HG03442 (cell line): ENCODE results near the gene ENSA.
"Not testable (repeated sequence)": the region's sequence is repeated elsewhere in the genome, so short reads cannot be mapped to it uniquely, and the experiment has no call there.

Source experiments
- ATAC-seq: cut with Tn5 transposase; IDR thresholded peaks from one replicate; pipeline ENCODE4 v1.9.1; 2021; ENCODE audit warnings: mild to moderate bottlenecking, moderate library complexity; ENCODE audit not compliant: unreplicated experiment

ENSA gene

GRCh38 chr1:150582371-150582770 lies 47.0 kb downstream of the ENSA start:
- no peak for ATAC-seq

- ATAC-seq = not testable (repeated sequence)
These were observed 47.5 kb downstream of the ENSA start for GRCh38 chr1:150581962-150582361.

- ATAC-seq = not testable (repeated sequence)
These were observed 48.0 kb downstream of the ENSA start for GRCh38 chr1:150581437-150581836.

- not testable (repeated sequence) for ATAC-seq
These were observed 48.4 kb downstream of the ENSA start for GRCh38 chr1:150580966-150581365.

GRCh38 chr1:150579945-150580642 lies 49.3 kb downstream of the ENSA start:
- ATAC-seq = no peak

GRCh38 chr1:150579110-150579944 lies 50.1 kb downstream of the ENSA start, which contains the start of gene MCL1:
MCL1 (minus strand) TSS chr1:150579610; CDS start chr1:150579530, 80 bp downstream.
- peak; percentile 87 for ATAC-seq

GRCh38 chr1:150578272-150579109 lies 50.9 kb downstream of the ENSA start:
- ATAC-seq = no peak

GRCh38 chr1:150577557-150578271 lies 51.7 kb downstream of the ENSA start:
- no peak for ATAC-seq

GRCh38 chr1:150576794-150577556 lies 52.4 kb downstream of the ENSA start:
- no peak for ATAC-seq

- ATAC-seq = no peak
These were observed 53.1 kb downstream of the ENSA start for GRCh38 chr1:150576367-150576711.

- no peak for ATAC-seq
These were observed 53.7 kb downstream of the ENSA start for GRCh38 chr1:150575518-150576366.

GRCh38 chr1:150575072-150575489 lies 54.3 kb downstream of the ENSA start:
- no peak for ATAC-seq

- ATAC-seq = no peak
These were observed 54.9 kb downstream of the ENSA start for GRCh38 chr1:150574260-150575071.

GRCh38 chr1:150573648-150574071 lies 55.8 kb downstream of the ENSA start:
- not testable (repeated sequence) for ATAC-seq

- ATAC-seq = no peak
These were observed 56.3 kb downstream of the ENSA start for GRCh38 chr1:150572918-150573647.
